Fibroblast of pulmonary artery (primary cell): ENCODE data around the gene EFNB3.

Experiments
- DNase-seq: peaks from one replicate; pipeline ENCODE4 v3.0.0-alpha.2; 2010; ENCODE audit warnings: low read depth
- H3K4me3 ChIP-seq: replicated peaks from 2 replicates; pipeline ENCODE4 v1.5.1; 2011; ENCODE audit warnings: low read depth, mild to moderate bottlenecking, control low read depth, low read length, moderate library complexity
- CTCF ChIP-seq: IDR thresholded peaks from 2 replicates; pipeline ENCODE4 v1.5.1; 2011; ENCODE audit warnings: mild to moderate bottlenecking, control low read depth, low read length, inconsistent platforms; ENCODE audit errors: missing control alignments

EFNB3 gene

GRCh38 chr17:7701681-7702080 is 3.3 kb upstream of the EFNB3 start:
- TF ChIP-seq CTCF = no peak
- H3K4me3 ChIP-seq = no peak overlapping the region
- DNase-seq = no peak

DNA sequence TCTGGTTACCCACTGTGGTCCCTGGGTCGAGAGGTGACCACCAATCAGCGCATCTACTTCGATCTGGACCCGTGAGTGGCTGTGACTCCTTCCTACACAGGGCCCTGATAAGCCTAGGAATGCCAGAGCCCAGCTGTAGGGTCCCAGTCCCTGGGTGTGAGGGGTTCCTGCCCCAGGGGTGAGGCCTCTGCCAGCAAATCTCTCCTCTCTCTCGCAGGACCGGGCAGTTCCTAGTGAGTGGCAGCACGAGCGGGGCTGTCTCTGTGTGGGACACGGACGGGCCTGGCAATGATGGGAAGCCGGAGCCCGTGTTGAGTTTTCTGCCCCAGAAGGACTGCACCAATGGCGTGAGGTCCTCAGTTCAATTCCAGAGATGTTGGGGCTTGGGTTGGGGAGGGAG is 2.2 kb upstream of the EFNB3 start:
- no peak overlapping the region for H3K4me3 ChIP-seq
- TF ChIP-seq CTCF = no peak
- no peak for DNase-seq

DNA sequence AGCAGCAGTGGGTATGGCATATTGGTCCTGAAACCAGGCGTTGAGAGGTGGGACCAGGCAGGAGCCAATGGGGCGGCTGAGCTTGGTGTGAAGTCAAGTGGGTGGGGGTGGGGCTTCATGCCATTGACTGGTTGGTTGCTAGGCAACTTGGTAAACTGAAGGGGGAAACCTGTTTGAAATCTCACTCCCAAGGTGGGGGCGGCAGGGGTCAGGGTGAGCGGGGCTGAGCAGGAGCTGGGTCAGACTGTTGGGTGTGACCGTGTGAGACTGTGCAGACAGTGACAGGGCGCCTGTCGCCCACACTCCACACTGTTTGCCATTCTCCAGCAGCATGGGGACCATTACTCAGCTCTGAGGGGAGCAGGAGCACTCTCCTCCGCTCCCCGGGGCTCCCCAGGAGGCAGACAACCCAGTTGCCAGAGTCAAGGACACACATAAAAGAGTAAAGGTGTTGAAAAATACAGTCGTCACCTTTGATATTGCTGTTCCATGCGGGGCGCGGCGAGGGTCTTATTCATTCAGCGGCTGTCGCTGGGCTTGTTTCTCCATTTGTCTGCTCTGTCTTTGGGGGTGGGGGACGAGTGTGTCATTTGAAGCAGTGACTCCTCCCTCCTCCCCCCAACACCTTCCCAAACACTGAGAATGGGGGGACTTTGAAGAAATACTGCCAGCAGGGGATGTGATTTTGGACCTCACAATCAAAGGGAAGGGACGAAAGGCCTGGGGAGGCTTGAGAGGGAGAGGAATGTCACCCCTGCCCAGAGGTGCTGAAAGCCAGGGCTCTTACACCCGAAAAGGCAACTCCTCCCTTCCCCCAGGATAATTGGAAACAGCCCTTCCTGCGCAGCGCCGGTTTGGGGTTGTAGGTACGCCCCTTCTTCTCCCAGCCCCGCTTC is 1.2 kb upstream of the EFNB3 start:
- TF ChIP-seq CTCF = no peak
- no peak overlapping the region for H3K4me3 ChIP-seq
- DNase-seq = peak; percentile 49

DNA sequence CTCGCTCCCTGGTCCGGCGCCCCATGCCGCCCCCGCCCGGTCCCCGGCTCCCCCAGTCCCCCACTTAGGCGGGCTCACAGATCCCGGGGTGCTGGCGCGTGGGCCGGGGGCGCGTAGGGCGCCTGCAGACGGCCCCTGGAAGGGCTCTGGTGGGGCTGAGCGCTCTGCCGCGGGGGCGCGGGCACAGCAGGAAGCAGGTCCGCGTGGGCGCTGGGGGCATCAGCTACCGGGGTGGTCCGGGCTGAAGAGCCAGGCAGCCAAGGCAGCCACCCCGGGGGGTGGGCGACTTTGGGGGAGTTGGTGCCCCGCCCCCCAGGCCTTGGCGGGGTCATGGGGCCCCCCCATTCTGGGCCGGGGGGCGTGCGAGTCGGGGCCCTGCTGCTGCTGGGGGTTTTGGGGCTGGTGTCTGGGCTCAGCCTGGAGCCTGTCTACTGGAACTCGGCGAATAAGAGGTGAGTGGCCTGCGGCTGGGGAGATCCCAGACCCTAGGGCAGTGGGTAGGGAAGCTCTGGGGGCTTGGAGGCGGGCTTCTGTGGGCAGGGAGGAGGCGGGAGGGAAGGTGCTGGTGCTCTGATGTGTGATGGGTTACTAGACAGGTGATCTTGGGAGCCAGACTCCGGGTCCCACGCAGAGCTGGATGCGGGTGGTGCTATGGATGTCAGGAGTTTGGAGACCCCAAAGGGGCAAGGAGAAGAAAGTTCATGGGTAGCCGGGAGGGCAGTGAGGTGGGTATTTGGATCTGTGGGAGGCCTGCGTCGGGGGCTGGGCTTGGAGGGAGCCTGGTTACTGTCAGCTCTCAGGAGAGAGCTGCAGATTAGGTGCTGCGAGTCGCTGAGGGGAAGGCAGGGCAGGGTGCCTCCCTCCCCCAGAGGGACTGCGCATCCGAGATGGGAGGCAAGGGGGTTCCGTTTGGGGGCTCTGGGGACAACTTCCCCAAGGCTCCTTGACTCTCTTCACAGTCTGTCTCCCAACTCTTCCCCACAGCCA is 560 bp downstream of the EFNB3 start:
- TF ChIP-seq CTCF = no peak
- DNase-seq = no peak
- H3K4me3 ChIP-seq = peak overlapping the region; percentile 54

- DNase-seq = no peak
- no peak overlapping the region for H3K4me3 ChIP-seq
- TF ChIP-seq CTCF = no peak
These were observed 1.8 kb downstream of the EFNB3 start for GRCh38 chr17:7706631-7707354.

GRCh38 chr17:7707446-7707845 is 2.4 kb downstream of the EFNB3 start:
- TF ChIP-seq CTCF = no peak
- DNase-seq = no peak
- no peak overlapping the region for H3K4me3 ChIP-seq
